ENCODE measurements around the gene KRTAP12-4.
"Not testable (repeated sequence)": the region's sequence is repeated elsewhere in the genome, so short reads cannot be mapped to it uniquely, and the experiment has no call there.

Gene KRTAP12-4

DNA sequence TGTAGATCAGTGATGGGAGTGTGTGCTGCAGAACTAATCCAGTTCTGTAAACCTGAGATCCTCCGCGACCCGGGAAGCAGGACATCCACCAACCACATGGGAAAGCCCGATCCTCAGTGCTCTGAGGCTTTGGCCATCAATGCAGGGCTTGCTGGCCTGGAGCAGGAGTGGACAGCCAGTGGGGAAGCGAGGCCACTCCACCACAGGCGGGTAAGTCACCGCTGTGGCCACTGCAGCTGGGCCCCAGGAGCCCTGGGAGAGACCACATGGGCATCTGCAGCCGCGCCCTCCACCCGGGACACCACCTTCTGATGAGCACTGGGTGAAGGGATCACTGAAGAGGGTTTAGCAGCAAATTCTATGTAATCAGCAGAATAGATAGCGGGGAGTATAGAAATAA lies 26.7 kb upstream of the KRTAP12-4 start:
- Mint-ChIP-seq H3K36me3 (no peaks in the 10 kb centered on the region), H3K27me3 (peaks cover 25% of the 10 kb centered on the region), H3K4me1 (peaks cover 3% of the 10 kb centered on the region), H3K4me3 (no peak overlapping the region), H3K27ac (no peak overlapping the region), H3K9me3 (no peaks in the 10 kb centered on the region)
- DNase-seq = no peak
- CTCF ChIA-PET = no interaction called here

DNA sequence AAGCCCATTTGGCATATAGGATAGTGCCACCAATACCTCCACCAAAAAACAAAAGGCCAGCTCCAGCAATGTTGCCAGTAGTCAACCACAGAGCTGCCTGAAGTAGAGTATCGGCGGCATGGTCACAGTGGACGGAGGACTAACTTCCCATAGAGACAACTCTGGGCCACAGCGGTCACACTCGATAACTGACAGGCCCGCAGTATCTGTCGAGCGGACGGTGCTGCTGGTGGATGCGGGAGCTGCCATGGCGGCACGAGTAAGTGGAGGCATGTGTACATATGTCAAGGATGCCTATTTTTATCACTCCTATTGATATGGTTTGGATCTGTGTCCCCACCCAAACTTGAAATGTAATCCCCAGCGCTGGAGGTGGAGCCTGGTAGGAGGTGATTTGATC lies 23.4 kb upstream of the KRTAP12-4 start:
- Mint-ChIP-seq H3K9me3 (peaks cover 10% of the 10 kb centered on the region), H3K4me1 (no peaks in the 10 kb centered on the region), H3K36me3 (no peaks in the 10 kb centered on the region), H3K4me3 (no peak overlapping the region), H3K27ac (no peak overlapping the region), H3K27me3 (peaks cover 33% of the 10 kb centered on the region)
- DNase-seq = no peak
- CTCF ChIA-PET = no interaction called here

DNA sequence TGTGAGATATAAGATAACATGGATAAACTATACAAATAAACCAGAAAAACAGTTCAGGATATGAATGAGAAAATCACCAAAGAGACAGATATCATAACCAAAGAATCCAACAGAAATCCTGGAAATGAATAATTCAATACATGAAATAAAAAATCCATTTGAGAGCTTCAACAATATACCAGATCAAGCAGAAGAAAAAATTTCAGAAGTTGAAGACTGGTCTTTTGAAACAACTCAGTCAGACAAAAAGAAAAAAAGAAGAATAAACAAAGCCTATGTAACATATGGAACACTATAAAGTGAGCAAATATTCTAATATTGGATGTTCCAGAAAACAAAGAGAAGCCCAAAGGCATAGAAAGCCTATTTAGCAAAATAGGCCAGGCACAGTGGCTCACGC lies 17.5 kb upstream of the KRTAP12-4 start:
- no peak for DNase-seq
- Mint-ChIP-seq H3K36me3 (peaks cover 3% of the 10 kb centered on the region), H3K27me3 (peaks cover 39% of the 10 kb centered on the region), H3K4me3 (no peak overlapping the region), H3K4me1 (no peaks in the 10 kb centered on the region), H3K9me3 (peaks cover 39% of the 10 kb centered on the region), H3K27ac (no peak overlapping the region)
- CTCF ChIA-PET = no interaction called here

DNA sequence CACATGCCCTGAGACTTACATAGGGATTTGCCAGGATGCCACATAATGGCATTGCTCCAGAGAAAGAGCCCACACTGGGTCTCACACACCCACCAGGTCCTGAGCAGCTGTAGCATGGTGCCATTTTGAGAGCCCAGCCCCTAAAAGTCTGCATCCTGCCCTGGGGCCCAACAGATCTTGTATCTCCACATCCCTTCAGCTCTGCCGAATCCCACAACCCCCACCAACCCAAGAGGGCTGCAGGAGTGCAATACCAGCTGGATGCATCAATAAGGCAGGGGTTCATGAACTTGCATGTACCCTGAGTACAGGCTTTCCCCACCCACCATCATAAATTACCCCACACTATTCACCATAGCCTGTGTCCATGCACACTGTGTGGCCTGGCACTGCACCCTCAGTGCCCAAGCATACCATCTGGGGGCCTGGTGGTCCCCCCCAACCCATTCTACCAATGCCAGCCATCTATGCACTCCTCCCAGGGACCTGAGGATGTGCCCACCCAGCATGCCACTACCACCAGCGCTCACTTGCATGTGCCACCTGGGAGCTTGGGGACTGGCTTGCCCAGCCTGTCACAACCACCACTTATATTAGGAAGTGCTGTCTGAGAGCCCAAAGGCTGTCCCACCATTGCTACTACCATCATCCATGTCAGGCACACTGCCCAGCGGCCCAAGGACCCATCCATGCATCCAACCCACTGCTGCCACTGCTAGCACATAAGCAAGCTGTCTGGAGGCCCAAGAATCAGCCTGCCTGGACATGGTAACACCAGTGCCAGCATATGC lies 16.4 kb upstream of the KRTAP12-4 start:
- Mint-ChIP-seq H3K9me3 (peaks cover 39% of the 10 kb centered on the region), H3K27ac (no peak overlapping the region), H3K36me3 (peaks cover 3% of the 10 kb centered on the region), H3K4me3 (no peak overlapping the region), H3K4me1 (no peaks in the 10 kb centered on the region), H3K27me3 (peaks cover 41% of the 10 kb centered on the region)
- no peak for DNase-seq
- CTCF ChIA-PET = no interaction called here

DNA sequence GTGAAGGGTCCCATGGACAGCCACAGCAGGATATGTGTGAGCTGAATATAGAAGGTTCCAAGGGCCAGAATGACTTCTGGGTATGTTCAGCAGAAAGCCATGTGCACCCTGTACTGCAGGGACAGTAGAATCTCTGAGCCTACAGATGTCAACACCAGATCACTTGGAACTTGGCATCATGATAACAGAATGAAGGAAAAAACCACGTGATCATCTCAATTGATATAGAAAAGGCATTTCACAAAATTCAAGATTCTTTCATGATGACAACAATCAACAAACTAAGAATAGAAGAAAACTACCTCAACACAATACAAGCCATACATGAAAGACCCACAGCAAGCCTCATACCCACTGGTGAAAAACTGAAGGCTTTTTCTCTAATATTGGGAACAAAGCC lies 13.2 kb upstream of the KRTAP12-4 start:
- Mint-ChIP-seq H3K27me3 (peaks cover 35% of the 10 kb centered on the region), H3K4me1 (no peaks in the 10 kb centered on the region), H3K36me3 (peaks cover 3% of the 10 kb centered on the region), H3K27ac (no peak overlapping the region), H3K4me3 (no peak overlapping the region), H3K9me3 (peaks cover 34% of the 10 kb centered on the region)
- DNase-seq = no peak
- CTCF ChIA-PET = no interaction called here

DNA sequence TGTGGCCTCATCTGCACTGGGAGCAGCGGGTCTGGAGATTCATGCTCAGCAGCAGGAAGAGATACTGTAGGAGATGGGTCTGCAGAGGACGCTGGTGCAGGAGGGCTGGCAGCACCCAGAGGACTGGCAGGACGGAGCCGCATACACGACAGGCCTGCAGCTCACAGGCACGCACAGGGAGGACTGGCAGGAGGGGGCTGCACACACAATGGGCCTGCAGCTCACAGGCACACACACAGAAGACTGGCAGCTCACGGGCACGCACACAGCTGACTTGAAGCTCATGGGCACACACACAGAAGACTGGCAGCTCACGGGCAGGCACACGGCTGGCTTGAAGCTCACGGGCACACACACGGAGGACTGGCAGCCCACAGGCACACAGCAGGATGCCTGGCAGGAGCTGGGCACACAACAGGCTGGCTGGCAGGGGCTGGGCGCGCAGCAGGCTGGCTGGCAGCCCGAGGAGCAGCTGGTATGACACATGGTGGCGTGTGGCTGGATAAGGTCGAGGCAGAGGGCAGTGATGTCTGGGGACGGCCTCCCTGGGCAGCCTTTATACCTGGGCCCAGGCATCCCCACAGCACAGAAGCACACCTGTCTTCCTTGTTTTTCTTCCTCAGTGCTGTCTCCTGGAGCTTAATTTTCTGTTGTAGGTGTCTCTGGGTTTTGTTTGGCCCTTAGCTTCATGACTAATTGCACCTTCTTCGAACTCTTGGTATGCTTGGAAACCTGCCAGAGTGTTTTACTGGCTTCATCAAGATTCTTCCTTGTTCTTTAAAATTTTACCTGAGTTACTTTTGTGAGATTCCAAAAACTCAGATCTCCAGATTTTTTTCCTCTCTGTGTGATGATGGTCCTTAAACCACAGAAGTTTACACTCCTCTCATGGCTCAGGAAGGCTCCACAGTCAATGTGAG lies 12.2 kb upstream of the KRTAP12-4 start, which contains the start of gene KRTAP12-2:
Gene KRTAP12-2, minus strand, starts transcription at position 527 of the 920 bp plus-strand sequence. Its CDS starts 41 bp downstream, at position 486.
- CTCF ChIA-PET = no interaction called here

DNA sequence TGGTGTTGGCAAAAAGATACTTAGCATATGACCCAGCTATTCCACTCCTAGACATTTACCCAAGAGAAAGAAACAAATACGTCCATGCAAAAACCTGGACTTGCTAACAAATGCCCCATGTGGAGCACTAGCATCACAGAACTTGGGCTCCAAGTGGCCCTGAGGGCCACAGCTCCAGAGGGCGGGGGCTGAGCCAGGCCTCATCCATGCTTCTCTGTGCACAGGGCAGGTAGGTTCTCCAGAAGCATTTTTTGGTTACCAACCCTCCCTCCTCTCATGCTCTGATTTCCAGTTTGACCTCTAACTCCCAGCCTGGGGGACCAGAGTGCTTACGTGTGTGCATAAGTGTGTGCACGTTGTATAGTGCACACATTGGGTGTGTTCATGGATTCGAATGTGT lies 10.2 kb upstream of the KRTAP12-4 start:
- H3K4me3 Mint-ChIP-seq = no peak overlapping the region

More for the DNA sequence above, 12.2 kb upstream of the KRTAP12-4 start, which contains the start of gene KRTAP12-2:
- Mint-ChIP-seq H3K36me3 (peaks cover 7% of the 10 kb centered on the region), H3K27ac (no peak within 1 kb of the TSS), H3K4me3 (no peak within 1 kb of the TSS), H3K4me1 (no peaks in the 10 kb centered on the region), H3K27me3 (peaks cover 37% of the 10 kb centered on the region), H3K9me3 (peaks cover 38% of the 10 kb centered on the region)
- DNase-seq = no peak

DNA sequence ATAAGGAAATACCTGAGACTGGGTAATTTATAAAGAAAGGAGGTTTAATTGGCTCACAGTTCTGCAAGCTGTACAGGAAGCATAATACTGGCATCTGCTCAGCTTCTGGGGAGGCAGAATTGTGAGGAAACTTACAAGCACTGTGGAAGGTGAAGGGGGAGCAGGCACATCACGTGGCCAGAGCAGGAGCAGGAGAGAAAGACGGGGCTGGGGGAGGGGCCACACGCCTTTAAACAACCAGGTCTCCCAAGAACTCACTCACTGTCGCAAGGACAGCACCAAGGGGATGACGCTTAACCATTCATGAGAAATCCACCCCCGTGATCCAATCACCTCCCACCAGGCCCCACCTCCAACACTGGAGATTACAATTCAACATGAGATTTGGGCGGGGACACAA lies 7.1 kb upstream of the KRTAP12-4 start:
- H3K4me3 Mint-ChIP-seq, H3K27ac Mint-ChIP-seq, CTCF ChIA-PET, DNase-seq: not testable (repeated sequence)
- H3K4me1 Mint-ChIP-seq = peaks cover 38% of the 10 kb centered on the region
- peaks cover 42% of the 10 kb centered on the region for H3K36me3 Mint-ChIP-seq
- peaks cover 49% of the 10 kb centered on the region for H3K9me3 Mint-ChIP-seq
- peaks cover 16% of the 10 kb centered on the region for H3K27me3 Mint-ChIP-seq

More for the DNA sequence above, 10.2 kb upstream of the KRTAP12-4 start:
- Mint-ChIP-seq H3K4me1 (peaks cover 7% of the 10 kb centered on the region), H3K27ac (no peak overlapping the region), H3K27me3 (peaks cover 31% of the 10 kb centered on the region), H3K9me3 (peaks cover 28% of the 10 kb centered on the region), H3K36me3 (peaks cover 14% of the 10 kb centered on the region)
- no peak for DNase-seq
- CTCF ChIA-PET = interaction anchor here (1.0 kb wide), 1 partner anchor 46 kb away, joined by 3 read pairs; no protein-coding TSS in a partner anchor

DNA sequence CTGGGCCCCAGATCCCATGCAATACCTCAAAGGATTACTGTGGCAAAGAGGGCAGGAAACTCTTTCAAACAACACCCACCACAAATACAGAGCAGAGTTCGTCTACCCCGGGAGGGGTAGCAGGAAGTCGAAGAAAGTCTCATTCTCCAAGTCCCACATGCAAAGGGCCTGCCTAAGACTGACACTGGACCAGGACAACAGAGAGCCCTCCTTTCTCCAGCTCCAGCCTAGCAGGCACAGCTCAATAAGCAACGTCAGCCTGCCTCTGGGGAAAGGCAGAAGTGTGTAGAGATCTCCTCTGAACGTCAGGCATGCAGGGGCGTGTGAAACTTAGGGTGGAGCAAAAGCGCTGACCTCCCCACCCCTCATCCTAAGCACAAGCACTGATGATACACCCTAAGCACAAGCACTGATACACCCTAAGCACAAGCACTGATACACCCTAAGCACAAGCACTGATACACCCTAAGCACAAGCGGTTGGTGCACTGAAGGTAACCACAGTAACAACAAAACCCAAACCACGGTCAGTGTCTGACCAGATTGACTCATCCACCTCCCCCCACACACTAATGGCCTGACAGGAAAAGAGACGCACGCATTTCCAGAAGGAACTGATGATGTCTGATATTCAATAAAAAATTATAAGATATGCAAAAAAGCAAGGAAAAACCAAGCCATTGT lies 4.6 kb upstream of the KRTAP12-4 start:
- DNase-seq = peak; percentile 45
- peaks cover 60% of the 10 kb centered on the region for H3K9me3 Mint-ChIP-seq
- peaks cover 60% of the 10 kb centered on the region for H3K36me3 Mint-ChIP-seq
- CTCF ChIA-PET = no interaction called here
- no peak overlapping the region for H3K4me3 Mint-ChIP-seq
- H3K27me3 Mint-ChIP-seq = peaks cover 6% of the 10 kb centered on the region
- H3K27ac Mint-ChIP-seq = peak overlapping the region; percentile 97
- H3K4me1 Mint-ChIP-seq = peaks cover 58% of the 10 kb centered on the region

DNA sequence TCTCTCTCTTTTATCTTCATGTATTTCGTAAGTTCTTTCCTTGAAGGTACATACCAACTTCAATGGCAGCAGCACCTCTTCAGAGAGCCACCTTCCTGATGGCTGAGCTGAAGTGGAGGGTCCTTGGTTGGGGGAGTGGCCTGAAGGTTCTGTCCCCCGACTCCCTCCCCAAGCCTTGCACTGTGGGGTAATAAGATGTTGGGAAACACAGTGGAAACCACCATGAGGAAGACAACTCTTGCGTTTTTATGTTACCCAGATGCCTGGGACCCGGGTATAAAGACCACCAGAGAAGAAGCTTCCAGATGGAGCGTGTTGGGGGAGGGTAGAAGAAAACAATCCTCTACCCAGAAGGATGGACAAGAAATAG lies 4.1 kb upstream of the KRTAP12-4 start:
- CTCF ChIA-PET = interaction anchor here (1.6 kb wide), 1 partner anchor 12 kb away, joined by 4 read pairs; the partner anchor contains the start of gene KRTAP10-11
- H3K4me3 Mint-ChIP-seq = no peak overlapping the region
- H3K4me1 Mint-ChIP-seq = peaks cover 64% of the 10 kb centered on the region
- peaks cover 65% of the 10 kb centered on the region for H3K36me3 Mint-ChIP-seq
- no peak for DNase-seq
- H3K27ac Mint-ChIP-seq = peak overlapping the region; percentile 97
- peaks cover 6% of the 10 kb centered on the region for H3K27me3 Mint-ChIP-seq
- H3K9me3 Mint-ChIP-seq = peaks cover 65% of the 10 kb centered on the region

DNA sequence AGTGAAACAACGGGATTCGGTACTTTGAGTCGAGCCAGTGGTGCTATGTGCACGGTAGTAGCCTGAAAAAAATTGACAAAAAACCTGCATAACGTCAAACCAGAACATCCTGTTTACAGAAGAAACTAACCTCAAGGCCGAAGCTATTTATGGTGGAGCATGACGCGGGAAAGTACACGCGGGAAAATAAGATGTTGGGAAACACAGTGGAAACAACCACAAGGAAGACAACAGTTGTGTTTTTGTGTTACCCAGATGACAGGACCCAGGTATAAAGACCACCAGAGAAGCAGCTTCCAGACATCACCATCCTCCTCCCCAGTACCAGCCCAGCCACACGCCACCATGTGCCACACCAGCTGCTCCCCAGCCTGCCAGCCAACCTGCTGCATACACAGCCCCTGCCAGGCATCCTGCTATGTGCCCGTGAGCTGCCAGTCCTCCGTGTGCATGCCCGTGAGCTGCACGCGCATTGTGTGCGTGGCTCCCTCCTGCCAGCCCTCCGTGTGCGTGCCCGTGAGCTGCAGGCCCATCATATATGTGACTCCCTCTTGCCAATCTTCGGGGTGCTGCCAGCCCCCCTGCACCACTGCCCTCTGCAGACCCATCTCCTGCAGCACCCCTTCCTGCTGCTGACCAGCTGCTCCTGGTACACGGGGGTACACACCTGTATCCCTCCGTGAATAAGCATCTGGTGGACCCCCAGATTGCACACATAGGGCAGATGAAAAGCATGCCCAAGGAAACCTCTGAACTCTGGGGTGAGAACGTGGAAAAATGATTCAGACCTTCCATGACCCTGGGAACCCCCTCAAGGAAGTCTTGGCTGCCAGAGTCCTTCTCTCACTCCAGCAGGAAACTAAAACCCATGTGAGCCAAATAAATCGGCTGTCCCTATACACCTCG lies 3.4 kb upstream of the KRTAP12-4 start, which contains the start of gene KRTAP12-3:
Gene KRTAP12-3, plus strand, starts transcription at position 298 of the 906 bp plus-strand sequence. Its CDS starts 48 bp downstream, at position 346.
- Mint-ChIP-seq H3K36me3 (peaks cover 70% of the 10 kb centered on the region), H3K9me3 (peaks cover 70% of the 10 kb centered on the region), H3K27ac (peak within 1 kb of the TSS; percentile 97), H3K4me1 (peaks cover 65% of the 10 kb centered on the region), H3K4me3 (peak within 1 kb of the TSS; percentile 36), H3K27me3 (peaks cover 6% of the 10 kb centered on the region)
- DNase-seq = peak; percentile 68
- CTCF ChIA-PET = interaction anchor here (0.6 to 1.6 kb wide), 2 partner anchors 11 to 39 kb away, joined by 3 to 4 read pairs; partner anchors contain the start of gene KRTAP10-11

DNA sequence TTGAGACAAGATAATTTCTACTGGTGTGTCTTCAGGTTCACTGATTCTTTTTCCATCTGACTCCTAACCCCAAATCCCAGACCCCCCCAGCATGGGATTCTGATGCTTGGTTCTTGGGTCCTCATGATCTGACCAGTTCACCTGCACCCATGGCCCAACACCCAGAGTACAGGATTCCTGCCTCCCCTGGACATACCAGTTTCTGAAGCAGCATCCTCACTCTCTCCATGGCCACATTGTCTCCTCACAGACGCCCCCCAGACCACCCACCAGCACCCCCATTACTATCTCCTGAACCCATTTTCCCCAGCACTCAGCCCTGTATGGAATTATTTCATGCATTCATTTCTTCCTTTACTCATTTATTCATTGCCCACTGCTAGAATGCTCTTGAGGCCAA lies 2.4 kb upstream of the KRTAP12-4 start:
- H3K4me1 Mint-ChIP-seq = peaks cover 65% of the 10 kb centered on the region
- no peak for DNase-seq
- peak overlapping the region; percentile 97 for H3K27ac Mint-ChIP-seq
- peaks cover 66% of the 10 kb centered on the region for H3K36me3 Mint-ChIP-seq
- H3K27me3 Mint-ChIP-seq = peaks cover 6% of the 10 kb centered on the region
- CTCF ChIA-PET = interaction anchor here (1.6 kb wide), 1 partner anchor 10 kb away, joined by 4 read pairs; the partner anchor contains the start of gene KRTAP10-11
- H3K4me3 Mint-ChIP-seq = no peak overlapping the region
- H3K9me3 Mint-ChIP-seq = peaks cover 67% of the 10 kb centered on the region

All from activated naive CD4-positive, alpha-beta T cell treated with anti-CD3 and anti-CD28 coated beads, Interleukin-2, amount 10 ng/mL, durations not matched to agents 7 days and 5 days (primary cell).